Neural crest cell (in vitro differentiated cells): ENCODE results near the gene GALNT17. TPM values are rescaled to one million over a fixed set of nuclear protein-coding genes. Genes with fewer than 3 reads are reported as not detected.

Source experiments
- DNase-seq: peaks from one replicate; pipeline ENCODE4 v3.0.0; 2021; ENCODE audit warnings: low read depth, mixed read lengths, low spot score
- H3K27ac Mint-ChIP-seq: one replicate; pipeline ENCODE4 v1.8.0; 2021; ENCODE audit warnings: mild to moderate bottlenecking, mixed read lengths; ENCODE audit not compliant: unreplicated experiment
- H3K27me3 Mint-ChIP-seq: 2 replicates; pipeline ENCODE4 v1.8.0; 2021; ENCODE audit warnings: low read depth, mild to moderate bottlenecking, mixed read lengths
- H3K36me3 Mint-ChIP-seq: 2 replicates; pipeline ENCODE4 v1.8.0; 2021; ENCODE audit warnings: low read depth, mild to moderate bottlenecking, mixed read lengths
- H3K4me1 Mint-ChIP-seq: 2 replicates; pipeline ENCODE4 v1.8.0; 2021; ENCODE audit warnings: mixed read lengths
- H3K4me3 Mint-ChIP-seq: one replicate; pipeline ENCODE4 v1.8.0; 2021; ENCODE audit warnings: mild to moderate bottlenecking, mixed read lengths
- H3K9me3 Mint-ChIP-seq: 2 replicates; pipeline ENCODE4 v1.8.0; 2021; ENCODE audit warnings: mixed read lengths
- total RNA-seq: library from RNA; stranded (reverse); gene quantifications from 2 replicates; pipeline ENCODE4 v1.2.1, GENCODE V29; 2021
- TF ChIP-seq, protein P1 (sequence below): fragments of 200-600 bp; sonication (generic); conservative IDR thresholded peaks from 2 replicates; pipeline ENCODE4 v1.5.0; 2021; ENCODE audit warnings: antibody characterized with exemption, mild to moderate bottlenecking

GALNT17 gene
- total RNA-seq, 1 donor from 2014 or later = 11.0 TPM

DNA sequence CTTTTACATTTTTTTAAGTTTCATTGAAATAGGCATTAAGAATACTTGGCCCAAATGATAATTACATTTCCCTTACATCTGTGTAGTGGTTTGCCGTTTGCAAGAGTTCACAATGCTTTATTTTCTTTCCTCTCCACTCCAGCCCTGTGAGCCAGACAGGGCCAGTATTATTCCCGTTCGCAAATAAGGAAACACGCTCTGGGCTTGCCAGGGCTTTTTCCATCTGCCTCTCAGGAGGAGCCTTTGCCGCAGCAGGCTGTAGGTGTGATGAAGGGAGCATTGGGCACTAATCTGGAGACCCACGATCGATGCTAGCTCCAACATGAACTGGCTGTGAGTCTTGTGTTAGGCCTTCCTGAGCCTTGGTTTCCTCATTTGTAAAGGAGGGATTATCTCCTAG is 154.4 kb downstream of the GALNT17 start:
- Mint-ChIP-seq H3K27me3 (no peaks in the 10 kb centered on the region), H3K4me3 (no peak overlapping the region), H3K27ac (no peak overlapping the region), H3K4me1 (peaks cover 23% of the 10 kb centered on the region), H3K36me3 (no peaks in the 10 kb centered on the region), H3K9me3 (no peaks in the 10 kb centered on the region)
- no peak for DNase-seq
- TF ChIP-seq, protein P1, sequence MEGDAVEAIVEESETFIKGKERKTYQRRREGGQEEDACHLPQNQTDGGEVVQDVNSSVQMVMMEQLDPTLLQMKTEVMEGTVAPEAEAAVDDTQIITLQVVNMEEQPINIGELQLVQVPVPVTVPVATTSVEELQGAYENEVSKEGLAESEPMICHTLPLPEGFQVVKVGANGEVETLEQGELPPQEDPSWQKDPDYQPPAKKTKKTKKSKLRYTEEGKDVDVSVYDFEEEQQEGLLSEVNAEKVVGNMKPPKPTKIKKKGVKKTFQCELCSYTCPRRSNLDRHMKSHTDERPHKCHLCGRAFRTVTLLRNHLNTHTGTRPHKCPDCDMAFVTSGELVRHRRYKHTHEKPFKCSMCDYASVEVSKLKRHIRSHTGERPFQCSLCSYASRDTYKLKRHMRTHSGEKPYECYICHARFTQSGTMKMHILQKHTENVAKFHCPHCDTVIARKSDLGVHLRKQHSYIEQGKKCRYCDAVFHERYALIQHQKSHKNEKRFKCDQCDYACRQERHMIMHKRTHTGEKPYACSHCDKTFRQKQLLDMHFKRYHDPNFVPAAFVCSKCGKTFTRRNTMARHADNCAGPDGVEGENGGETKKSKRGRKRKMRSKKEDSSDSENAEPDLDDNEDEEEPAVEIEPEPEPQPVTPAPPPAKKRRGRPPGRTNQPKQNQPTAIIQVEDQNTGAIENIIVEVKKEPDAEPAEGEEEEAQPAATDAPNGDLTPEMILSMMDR = no peak

DNA sequence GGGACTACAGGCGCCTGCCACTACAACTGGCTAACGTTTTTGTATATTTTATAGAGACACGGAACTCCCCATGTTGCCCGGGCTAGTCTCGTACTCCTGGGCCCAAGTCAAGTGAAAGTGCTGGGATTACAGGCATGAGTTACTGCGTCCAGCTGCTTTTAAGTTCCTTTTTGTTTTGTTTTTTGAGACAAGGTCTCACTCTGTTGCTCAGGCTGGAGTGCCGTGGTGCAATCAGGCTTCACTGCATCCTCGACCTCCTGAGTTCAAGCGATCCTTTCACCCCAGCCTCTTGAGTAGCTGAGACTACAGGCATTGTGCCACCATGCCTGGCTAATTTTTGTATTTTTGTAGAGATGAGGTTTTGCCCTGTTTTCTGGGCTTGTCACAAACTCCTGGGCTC is 155.0 kb downstream of the GALNT17 start:
- no peak for DNase-seq
- Mint-ChIP-seq H3K27ac (peak overlapping the region; percentile 12), H3K4me1 (peaks cover 23% of the 10 kb centered on the region), H3K27me3 (no peaks in the 10 kb centered on the region), H3K36me3 (no peaks in the 10 kb centered on the region), H3K4me3 (no peak overlapping the region), H3K9me3 (no peaks in the 10 kb centered on the region)
- TF ChIP-seq, protein P1 = no peak

DNA sequence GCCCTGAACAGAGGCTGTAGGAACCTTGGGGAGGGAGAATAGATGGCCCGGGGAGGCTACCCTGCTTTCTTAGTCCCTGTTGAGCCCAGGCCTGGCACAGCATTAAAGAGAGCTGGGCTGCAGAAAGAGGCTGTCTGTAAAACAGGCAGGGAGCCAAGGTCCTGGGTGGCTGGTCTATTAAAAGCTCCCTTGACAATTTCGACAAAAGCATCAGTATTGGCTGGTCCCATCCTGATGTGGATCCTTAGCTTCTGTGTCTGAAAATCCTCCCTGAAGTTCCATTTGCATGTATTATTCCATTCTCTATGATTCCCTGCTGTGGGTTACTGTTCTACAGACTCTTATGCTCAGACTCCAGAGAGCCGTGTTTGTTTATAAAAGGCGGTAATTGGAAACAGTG is 158.5 kb downstream of the GALNT17 start:
- no peak for DNase-seq
- TF ChIP-seq, protein P1 = no peak
- Mint-ChIP-seq H3K4me3 (no peak overlapping the region), H3K27me3 (no peaks in the 10 kb centered on the region), H3K9me3 (no peaks in the 10 kb centered on the region), H3K4me1 (peaks cover 21% of the 10 kb centered on the region), H3K36me3 (no peaks in the 10 kb centered on the region), H3K27ac (no peak overlapping the region)

DNA sequence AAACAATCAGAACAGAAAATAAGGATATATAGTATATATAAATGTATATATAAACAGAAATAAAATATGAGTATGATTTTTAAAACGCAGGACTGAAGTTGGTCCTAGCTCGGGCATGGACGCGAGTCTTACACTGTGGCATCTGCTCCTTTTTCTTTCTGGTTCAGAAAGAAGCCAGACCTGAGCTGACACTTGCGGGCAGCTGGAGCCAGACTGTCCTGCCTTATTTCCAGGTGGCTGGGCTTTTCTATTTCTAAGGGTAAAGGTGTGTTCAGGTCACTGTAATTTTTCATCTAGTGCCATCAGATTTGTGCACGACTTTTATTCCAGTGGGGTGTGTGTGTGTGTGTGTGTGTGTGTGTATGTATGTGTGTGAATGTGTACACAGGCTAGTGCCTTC is 166.4 kb downstream of the GALNT17 start:
- H3K9me3 Mint-ChIP-seq = no peaks in the 10 kb centered on the region

DNA sequence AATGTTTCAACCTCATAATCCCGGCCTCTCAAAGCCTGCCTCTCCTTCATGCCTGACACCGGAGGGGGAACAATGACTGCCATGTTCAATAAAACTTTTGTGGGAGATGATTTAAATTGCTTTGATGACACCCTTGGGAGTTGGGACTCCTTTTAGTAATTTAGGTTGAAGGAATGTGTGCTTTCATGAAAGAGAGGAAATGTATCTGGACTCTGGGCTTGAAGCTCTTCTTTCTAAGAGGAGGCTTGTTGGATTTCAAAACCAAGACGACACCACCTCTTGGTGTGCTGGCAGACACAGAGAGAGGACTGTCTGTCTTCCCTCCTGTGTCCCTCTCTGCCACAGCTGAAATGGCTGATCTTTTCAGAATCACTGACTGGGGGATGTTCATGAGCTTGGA is 168.1 kb downstream of the GALNT17 start:
- H3K27ac Mint-ChIP-seq = no peak overlapping the region
- H3K4me3 Mint-ChIP-seq = no peak overlapping the region
- no peak for DNase-seq
- TF ChIP-seq, protein P1 = no peak
- H3K36me3 Mint-ChIP-seq = no peaks in the 10 kb centered on the region
- H3K4me1 Mint-ChIP-seq = peaks cover 36% of the 10 kb centered on the region
- H3K9me3 Mint-ChIP-seq = no peaks in the 10 kb centered on the region
- H3K27me3 Mint-ChIP-seq = no peaks in the 10 kb centered on the region

More for the DNA sequence above, 166.4 kb downstream of the GALNT17 start:
- H3K36me3 Mint-ChIP-seq = no peaks in the 10 kb centered on the region
- TF ChIP-seq, protein P1 = no peak
- no peak for DNase-seq
- H3K4me3 Mint-ChIP-seq = no peak overlapping the region
- no peak overlapping the region for H3K27ac Mint-ChIP-seq
- H3K27me3 Mint-ChIP-seq = no peaks in the 10 kb centered on the region
- H3K4me1 Mint-ChIP-seq = peaks cover 24% of the 10 kb centered on the region

DNA sequence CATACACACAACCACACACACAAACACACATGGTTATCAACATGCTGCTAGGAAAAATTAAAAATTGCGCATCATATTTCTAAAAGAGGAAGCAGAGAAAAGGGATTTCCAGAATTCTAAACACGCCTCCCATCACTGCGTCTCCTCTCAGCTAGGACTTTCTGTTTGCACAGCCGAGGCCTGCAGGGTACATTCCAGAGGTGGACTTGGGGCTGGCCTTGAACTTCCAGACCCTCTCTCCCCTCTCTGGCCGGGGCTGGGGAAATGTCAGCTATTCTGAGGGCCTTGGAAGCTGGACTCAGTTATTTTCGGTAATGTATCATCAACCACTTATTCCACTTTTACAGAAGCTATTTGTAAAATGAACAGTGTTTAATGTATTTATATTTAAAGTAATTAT is 168.7 kb downstream of the GALNT17 start:
- TF ChIP-seq, protein P1 = no peak
- Mint-ChIP-seq H3K9me3 (no peaks in the 10 kb centered on the region), H3K4me3 (no peak overlapping the region), H3K27ac (no peak overlapping the region), H3K27me3 (no peaks in the 10 kb centered on the region), H3K36me3 (no peaks in the 10 kb centered on the region), H3K4me1 (peaks cover 41% of the 10 kb centered on the region)
- no peak for DNase-seq
